ENCODE measurements around the gene PIK3AP1. TPM values are rescaled to one million over a fixed set of nuclear protein-coding genes. Genes with fewer than 3 reads are reported as not detected.

PIK3AP1 gene
- total RNA-seq, 2 donors from 2014 or later = 3.8 to 15.6 TPM

DNA sequence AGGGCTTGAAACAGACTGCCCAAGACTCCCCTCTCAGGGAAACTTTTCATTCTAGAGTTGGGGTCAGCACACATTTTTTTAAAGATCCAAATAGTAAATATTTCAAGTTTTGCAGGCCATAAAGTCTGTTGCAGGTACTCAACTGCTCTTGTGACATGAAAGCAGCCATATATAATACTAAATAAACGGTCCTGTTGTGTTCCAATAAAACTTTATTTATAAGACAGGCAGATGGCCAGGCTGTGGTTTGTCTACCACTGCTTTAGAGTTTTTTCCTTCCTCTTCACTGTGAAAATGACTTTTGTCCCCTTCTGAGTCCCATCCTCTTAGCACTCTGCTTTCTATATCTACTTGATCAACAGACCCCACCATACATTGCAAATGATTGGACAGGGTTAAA, 93.0 kb downstream of the PIK3AP1 start:
- H3K4me1 ChIP-seq (replicated peaks) = no peaks in the 10 kb centered on the region
- no peaks in the 10 kb centered on the region for H3K9me3 ChIP-seq
- intact Hi-C loops (cut with DNase I) = loop anchor here (10.0 kb wide), 1 partner anchor 232 kb away; no protein-coding TSS in a partner anchor
- no peak overlapping the region for H3K27ac ChIP-seq
- DNase-seq (ENCODE audit: low spot score) = no peak
- WGBS = 26% methylated on average over 1 of the region's 1 CpG
- no peak for TF ChIP-seq POLR2AphosphoS5 (IDR thresholded peaks at IDR 0.05)
- TF ChIP-seq POLR2A (IDR thresholded peaks at IDR 0.05) = no peak
- TF ChIP-seq, protein P1, sequence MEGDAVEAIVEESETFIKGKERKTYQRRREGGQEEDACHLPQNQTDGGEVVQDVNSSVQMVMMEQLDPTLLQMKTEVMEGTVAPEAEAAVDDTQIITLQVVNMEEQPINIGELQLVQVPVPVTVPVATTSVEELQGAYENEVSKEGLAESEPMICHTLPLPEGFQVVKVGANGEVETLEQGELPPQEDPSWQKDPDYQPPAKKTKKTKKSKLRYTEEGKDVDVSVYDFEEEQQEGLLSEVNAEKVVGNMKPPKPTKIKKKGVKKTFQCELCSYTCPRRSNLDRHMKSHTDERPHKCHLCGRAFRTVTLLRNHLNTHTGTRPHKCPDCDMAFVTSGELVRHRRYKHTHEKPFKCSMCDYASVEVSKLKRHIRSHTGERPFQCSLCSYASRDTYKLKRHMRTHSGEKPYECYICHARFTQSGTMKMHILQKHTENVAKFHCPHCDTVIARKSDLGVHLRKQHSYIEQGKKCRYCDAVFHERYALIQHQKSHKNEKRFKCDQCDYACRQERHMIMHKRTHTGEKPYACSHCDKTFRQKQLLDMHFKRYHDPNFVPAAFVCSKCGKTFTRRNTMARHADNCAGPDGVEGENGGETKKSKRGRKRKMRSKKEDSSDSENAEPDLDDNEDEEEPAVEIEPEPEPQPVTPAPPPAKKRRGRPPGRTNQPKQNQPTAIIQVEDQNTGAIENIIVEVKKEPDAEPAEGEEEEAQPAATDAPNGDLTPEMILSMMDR (IDR thresholded peaks at IDR 0.05) = no peak
- no peaks in the 10 kb centered on the region for H3K27me3 ChIP-seq (replicated peaks; ENCODE audit: insufficient read depth)
- no peak overlapping the region for H3K4me3 ChIP-seq
- H3K36me3 ChIP-seq = no peaks in the 10 kb centered on the region

DNA sequence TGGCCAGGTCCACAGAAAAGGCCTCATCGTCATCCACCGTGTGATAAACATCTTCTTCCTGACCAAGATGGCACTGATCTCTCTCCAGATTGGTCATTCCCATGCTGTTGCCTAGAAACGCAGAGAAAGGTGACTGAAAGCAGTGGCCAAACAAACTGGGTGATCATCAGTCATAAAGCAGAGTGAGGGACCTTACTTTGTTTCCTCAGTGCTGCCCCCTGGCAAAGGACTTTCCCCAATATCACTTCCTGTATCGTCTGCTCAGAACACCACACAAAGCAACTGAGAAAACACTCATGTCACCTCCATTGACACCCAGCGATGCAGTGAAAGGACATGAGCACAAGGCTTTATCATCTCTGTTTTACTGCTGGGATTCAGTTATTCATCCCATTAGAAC, 93.5 kb downstream of the PIK3AP1 start:
- WGBS = 86% methylated on average over 5 of the region's 5 CpGs
- intact Hi-C loops (cut with DNase I) = loop anchor here (10.0 kb wide), 1 partner anchor 232 kb away; no protein-coding TSS in a partner anchor
- H3K9me3 ChIP-seq = no peaks in the 10 kb centered on the region
- no peaks in the 10 kb centered on the region for H3K36me3 ChIP-seq
- TF ChIP-seq POLR2AphosphoS5 (IDR thresholded peaks at IDR 0.05) (no peak), POLR2A (IDR thresholded peaks at IDR 0.05) (no peak)
- TF ChIP-seq, protein P1 (IDR thresholded peaks at IDR 0.05) = no peak
- no peaks in the 10 kb centered on the region for H3K4me1 ChIP-seq (replicated peaks)
- no peak overlapping the region for H3K4me3 ChIP-seq
- H3K27ac ChIP-seq = no peak overlapping the region
- no peaks in the 10 kb centered on the region for H3K27me3 ChIP-seq (replicated peaks; ENCODE audit: insufficient read depth)
- no peak for DNase-seq (ENCODE audit: low spot score)

DNA sequence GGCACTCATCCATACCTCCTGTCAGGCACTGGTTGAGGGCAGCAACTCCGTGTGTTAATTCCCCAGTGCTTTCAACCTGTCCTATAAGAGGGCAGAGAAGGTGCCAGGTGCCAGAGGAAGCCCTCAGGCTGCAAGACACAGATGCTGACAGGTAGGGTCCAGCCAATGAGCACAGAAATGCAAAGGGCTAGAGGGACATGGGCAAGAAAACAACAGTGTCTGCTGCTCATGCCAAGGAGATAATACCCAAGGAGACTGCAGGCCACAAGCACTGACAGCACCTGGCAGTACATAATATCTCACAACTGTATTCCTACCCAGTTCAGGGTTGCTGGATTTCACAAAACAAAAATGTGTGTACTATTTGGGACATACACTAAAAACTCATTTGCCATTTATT, 95.1 kb downstream of the PIK3AP1 start:
- TF ChIP-seq POLR2AphosphoS5 (IDR thresholded peaks at IDR 0.05) (no peak), POLR2A (IDR thresholded peaks at IDR 0.05) (no peak)
- TF ChIP-seq, protein P1 (IDR thresholded peaks at IDR 0.05) = no peak
- H3K4me3 ChIP-seq = no peak overlapping the region
- H3K4me1 ChIP-seq (replicated peaks) = no peaks in the 10 kb centered on the region
- H3K36me3 ChIP-seq = no peaks in the 10 kb centered on the region
- no peaks in the 10 kb centered on the region for H3K27me3 ChIP-seq (replicated peaks; ENCODE audit: insufficient read depth)
- intact Hi-C loops (cut with DNase I) = loop anchor here (10.0 kb wide), 1 partner anchor 230 kb away; no protein-coding TSS in a partner anchor
- no peak for DNase-seq (ENCODE audit: low spot score)
- no peak overlapping the region for H3K27ac ChIP-seq
- WGBS = 64% methylated on average over 1 of the region's 1 CpG
- H3K9me3 ChIP-seq = no peaks in the 10 kb centered on the region

DNA sequence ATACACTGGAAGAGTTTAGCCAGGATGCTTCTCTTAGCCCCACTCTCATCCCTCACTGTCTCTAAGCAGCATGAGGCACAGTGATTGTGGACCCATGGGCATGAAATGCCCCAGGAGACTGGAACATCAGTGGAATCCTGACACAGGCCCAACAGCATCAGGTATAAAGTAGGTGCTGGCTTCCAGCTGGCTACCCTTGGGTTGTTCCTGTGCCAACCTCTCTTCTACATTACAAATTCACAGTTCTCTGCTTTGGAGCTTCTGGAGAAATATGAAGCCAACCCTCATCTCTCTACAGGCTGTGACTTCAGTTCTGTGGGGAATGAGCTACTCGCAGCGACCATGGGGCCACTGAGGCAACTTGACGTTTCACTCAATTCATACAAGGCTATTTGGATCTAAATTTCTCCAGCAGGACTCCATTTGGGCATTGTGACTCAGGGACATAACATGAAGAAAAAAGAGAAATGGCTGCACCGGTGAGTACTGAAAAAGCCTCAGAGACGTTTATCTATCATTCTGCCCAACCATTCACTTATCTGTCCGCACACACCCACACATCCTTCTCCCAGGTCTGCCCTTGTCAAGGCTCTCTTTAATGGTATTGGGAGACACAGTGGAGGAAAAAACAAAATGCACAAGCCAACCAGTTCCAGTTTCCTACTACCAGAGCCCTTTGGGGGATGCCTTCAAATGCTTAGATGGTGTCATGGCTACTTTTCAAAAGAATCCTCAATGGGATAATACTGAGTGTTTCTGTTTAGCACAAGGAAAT, 98.1 kb downstream of the PIK3AP1 start:
- WGBS = 88% methylated on average over 6 of the region's 6 CpGs
- Histone ChIP-seq H3K27me3 (replicated peaks; ENCODE audit: insufficient read depth) (no peaks in the 10 kb centered on the region), H3K4me3 (no peak overlapping the region), H3K9me3 (no peaks in the 10 kb centered on the region), H3K27ac (no peak overlapping the region), H3K4me1 (replicated peaks) (peaks cover 7% of the 10 kb centered on the region), H3K36me3 (no peaks in the 10 kb centered on the region)
- TF ChIP-seq POLR2AphosphoS5 (IDR thresholded peaks at IDR 0.05) (no peak), POLR2A (IDR thresholded peaks at IDR 0.05) (no peak)
- TF ChIP-seq, protein P1 (IDR thresholded peaks at IDR 0.05) = no peak
- intact Hi-C loops (cut with DNase I) = loop anchor here (10.0 kb wide), 1 partner anchor 227 kb away; no protein-coding TSS in a partner anchor
- DNase-seq (ENCODE audit: low spot score) = no peak

Measured in prostate gland (tissue), 2 donors.